Cardiac fibroblast (primary cell): ENCODE data around the gene PITPNM1.
A peak's percentile ranks its signal among the peaks of the same experiment; 100 is the strongest.

Experiments used
- DNase-seq, 2 donors: peaks; one replicate each; pipeline versions ENCODE4 v3.0.0 to v3.0.0-alpha.2; 2010; ENCODE audit warnings: low read depth in 2 of 2
- H3K4me3 ChIP-seq, 2 donors: replicated peaks in 1 of 2; 1 replicate in 1 of 2; 2 replicates in 1 of 2; pipeline ENCODE4 v1.5.1; 2011; ENCODE audit warnings: low read depth in 2 of 2, low read length in 2 of 2, mild to moderate bottlenecking in 2 of 2, moderate library complexity in 1 of 2
- CTCF ChIP-seq: IDR thresholded peaks from one replicate; pipeline ENCODE4 v1.5.1; 2011; ENCODE audit warnings: low read depth, mild to moderate bottlenecking, low read length, inconsistent platforms

PITPNM1 gene

DNA sequence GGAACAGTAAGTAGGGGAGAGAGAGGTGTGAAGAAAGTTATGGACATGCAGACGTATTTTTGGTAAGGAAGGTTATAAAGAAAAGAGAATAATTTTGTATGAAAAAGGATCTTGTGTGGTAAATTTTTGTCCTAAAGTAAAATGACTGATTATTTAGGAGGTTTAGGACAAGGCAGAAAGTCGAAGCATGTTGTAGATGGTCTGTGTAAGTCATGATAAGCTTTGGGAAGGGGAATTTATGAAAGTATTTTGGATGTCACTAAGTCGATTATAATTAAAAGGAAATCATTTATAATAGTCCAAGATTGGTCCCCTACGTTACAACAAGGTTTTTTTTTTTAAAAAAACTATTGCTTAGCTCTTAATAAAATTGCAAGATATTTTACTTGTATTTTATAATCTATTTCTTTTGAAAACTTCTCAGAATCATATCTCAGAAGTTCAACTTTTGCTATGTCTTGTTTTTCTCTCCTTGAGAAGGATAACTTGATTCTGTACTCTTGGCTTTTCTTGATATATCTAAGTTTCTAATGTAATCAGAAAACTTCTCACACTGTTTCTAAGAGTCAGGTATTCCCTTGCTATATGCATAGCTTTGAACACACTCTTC lies 29.0 kb upstream of the PITPNM1 start:
- no peak overlapping the region for H3K4me3 ChIP-seq
- DNase-seq = peak in 1 of 2 donors; percentile 31
- TF ChIP-seq CTCF = no peak

DNA sequence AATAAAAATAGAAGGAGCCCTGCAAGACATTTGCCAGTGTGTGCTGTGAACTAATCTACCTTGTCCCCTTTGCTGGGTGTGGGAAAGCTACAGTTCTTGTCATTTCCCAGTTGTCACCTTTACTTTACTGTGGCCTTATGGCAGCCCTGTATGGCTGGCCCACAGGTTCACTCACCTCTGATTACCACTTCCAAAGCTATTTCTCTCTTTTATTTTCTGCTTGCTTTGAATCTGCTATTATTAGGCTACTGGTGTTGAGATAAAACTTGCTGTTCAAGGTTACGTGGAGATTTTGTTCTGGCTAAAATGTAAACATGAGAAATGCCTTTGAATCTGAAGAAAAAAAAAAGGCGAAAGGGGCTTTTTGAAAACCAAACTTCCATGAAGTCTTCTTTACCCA lies 27.7 kb upstream of the PITPNM1 start:
- H3K4me3 ChIP-seq = no peak overlapping the region
- DNase-seq = no peak
- no peak for TF ChIP-seq CTCF

DNA sequence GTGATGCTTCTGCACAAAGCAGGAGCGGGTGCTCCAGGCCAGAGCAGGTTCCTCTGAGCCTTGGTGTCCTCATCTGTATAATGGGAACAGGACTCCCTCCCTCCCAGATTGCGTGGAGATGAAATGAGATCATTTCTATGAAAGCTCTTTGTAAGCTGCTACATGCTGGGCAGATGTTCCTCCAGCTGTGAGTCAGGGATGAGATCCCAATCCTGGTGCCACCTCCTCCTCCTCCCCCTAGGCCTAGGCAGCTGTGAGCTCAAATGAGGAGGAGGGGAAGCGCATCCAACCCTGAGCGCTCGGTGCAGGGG lies 25.1 kb upstream of the PITPNM1 start:
- no peak overlapping the region for H3K4me3 ChIP-seq
- DNase-seq = peak in 1 of 2 donors; percentile 8

GRCh38 chr11:67528376-67528775 lies 23.2 kb upstream of the PITPNM1 start:
- no peak for DNase-seq
- no peak for TF ChIP-seq CTCF

More for the DNA sequence above, 25.1 kb upstream of the PITPNM1 start:
- no peak for TF ChIP-seq CTCF

GRCh38 chr11:67525275-67525976 lies 20.3 kb upstream of the PITPNM1 start:
- no peak for DNase-seq
- TF ChIP-seq CTCF = no peak

More at GRCh38 chr11:67528376-67528775, 23.2 kb upstream of the PITPNM1 start:
- H3K4me3 ChIP-seq = no peak overlapping the region

GRCh38 chr11:67524480-67524808 lies 19.3 kb upstream of the PITPNM1 start:
- H3K4me3 ChIP-seq = no peak overlapping the region
- no peak for DNase-seq
- no peak for TF ChIP-seq CTCF

More at GRCh38 chr11:67525275-67525976, 20.3 kb upstream of the PITPNM1 start:
- no peak overlapping the region for H3K4me3 ChIP-seq
